H9 (cell line): ENCODE measurements around the gene PLIN4. TPM values are rescaled to one million over a fixed set of nuclear protein-coding genes. Genes with fewer than 3 reads are reported as not detected.
A peak's percentile ranks its signal among the peaks of the same experiment; 100 is the strongest.

Source experiments
- DNase-seq: peaks from one replicate; pipeline ENCODE4 v3.0.0-alpha.2; 2017
- H2AFZ ChIP-seq: one replicate; pipeline ENCODE4 v1.6.1; 2013; ENCODE audit warnings: mild to moderate bottlenecking, low read length, control low read depth, moderate library complexity
- H2AK5ac ChIP-seq: 2 replicates; pipeline ENCODE4 v1.6.1; 2013; ENCODE audit warnings: low read length, control low read depth, mixed read lengths; ENCODE audit not compliant: insufficient read length
- H2BK120ac ChIP-seq: one replicate; pipeline ENCODE4 v1.6.1; 2013; ENCODE audit warnings: low read depth, mild to moderate bottlenecking, low read length, control low read depth, inconsistent platforms; ENCODE audit not compliant: poor library complexity, severe bottlenecking
- H2BK12ac ChIP-seq: 2 replicates; pipeline ENCODE4 v1.6.1; 2013; ENCODE audit warnings: low read length, control low read depth, mixed read lengths, low read depth; ENCODE audit not compliant: insufficient read length
- H2BK15ac ChIP-seq: 2 replicates; pipeline ENCODE4 v1.6.1; 2013; ENCODE audit warnings: low read depth, low read length, control low read depth
- H2BK20ac ChIP-seq: one replicate; pipeline ENCODE4 v1.6.1; 2013; ENCODE audit warnings: low read depth, mild to moderate bottlenecking, low read length, control low read depth, inconsistent platforms; ENCODE audit not compliant: poor library complexity, severe bottlenecking
- H2BK5ac ChIP-seq: 2 replicates; pipeline ENCODE4 v1.6.1; 2013; ENCODE audit warnings: low read length, control low read depth, mixed read lengths; ENCODE audit not compliant: insufficient read length
- H3K14ac ChIP-seq: 2 replicates; pipeline ENCODE4 v1.6.1; 2013; ENCODE audit warnings: low read length, control low read depth; ENCODE audit not compliant: insufficient read depth
- H3K18ac ChIP-seq: 2 replicates; pipeline ENCODE4 v1.6.1; 2013; ENCODE audit warnings: low read depth, mild to moderate bottlenecking, mixed read lengths, low read length, control low read depth; ENCODE audit not compliant: insufficient read length
- H3K23ac ChIP-seq: 2 replicates; pipeline ENCODE4 v1.6.1; 2013; ENCODE audit warnings: low read length, control low read depth, mixed read lengths, low read depth; ENCODE audit not compliant: insufficient read length
- H3K23me2 ChIP-seq: 2 replicates; pipeline ENCODE4 v1.6.1; 2013; ENCODE audit warnings: low read depth, mild to moderate bottlenecking, mixed read lengths, low read length, control low read depth; ENCODE audit not compliant: insufficient read length, poor library complexity, severe bottlenecking
- H3K27ac ChIP-seq: 2 replicates; pipeline ENCODE4 v1.5.1; 2013; ENCODE audit warnings: low read length, control low read depth, mixed read lengths, low read depth; ENCODE audit not compliant: insufficient read length
- H3K27me3 ChIP-seq: 2 replicates; pipeline ENCODE4 v1.6.1; 2013; ENCODE audit warnings: low read length, control low read depth, inconsistent platforms; ENCODE audit not compliant: insufficient read depth
- H3K4ac ChIP-seq: 2 replicates; pipeline ENCODE4 v1.6.1; 2013; ENCODE audit warnings: low read depth, mild to moderate bottlenecking, control low read depth, inconsistent platforms, low read length, moderate library complexity
- H3K4me1 ChIP-seq: 2 replicates; pipeline ENCODE4 v1.6.1; 2013; ENCODE audit warnings: low read length, control low read depth, inconsistent platforms; ENCODE audit not compliant: insufficient read depth
- H3K4me2 ChIP-seq: 2 replicates; pipeline ENCODE4 v1.6.1; 2013; ENCODE audit warnings: low read length, control low read depth, mixed read lengths; ENCODE audit not compliant: insufficient read length, insufficient read depth
- H3K56ac ChIP-seq: 2 replicates; pipeline ENCODE4 v1.6.1; 2013; ENCODE audit warnings: low read depth, mild to moderate bottlenecking, mixed read lengths, low read length, control low read depth; ENCODE audit not compliant: insufficient read length
- H3K79me1 ChIP-seq: 2 replicates; pipeline ENCODE4 v1.6.1; 2013; ENCODE audit warnings: low read depth, mild to moderate bottlenecking, moderate library complexity, low read length, control low read depth, inconsistent platforms; ENCODE audit not compliant: insufficient read depth, poor library complexity, severe bottlenecking
- H3K79me2 ChIP-seq: 2 replicates; pipeline ENCODE4 v1.6.1; 2013; ENCODE audit warnings: low read length, control low read depth, inconsistent platforms; ENCODE audit not compliant: insufficient read depth
- H3K9ac ChIP-seq: 2 replicates; pipeline ENCODE4 v1.6.1; 2013; ENCODE audit warnings: low read length, control low read depth, mixed read lengths; ENCODE audit not compliant: insufficient read length; ENCODE audit errors: extremely low read depth
- H3K9me3 ChIP-seq: one replicate; pipeline ENCODE4 v1.6.1; 2013; ENCODE audit warnings: low read depth, low read length, inconsistent platforms; ENCODE audit not compliant: control insufficient read depth
- H3T11ph ChIP-seq: one replicate; pipeline ENCODE4 v1.6.1; 2013; ENCODE audit warnings: mild to moderate bottlenecking, low read length, control low read depth, inconsistent platforms
- H4K20me1 ChIP-seq: one replicate; pipeline ENCODE4 v1.6.1; 2013; ENCODE audit not compliant: control insufficient read depth, insufficient read length, insufficient read depth
- H4K5ac ChIP-seq: 2 replicates; pipeline ENCODE4 v1.6.1; 2013; ENCODE audit warnings: low read depth, mild to moderate bottlenecking, mixed read lengths, low read length, control low read depth; ENCODE audit not compliant: insufficient read length
- H4K8ac ChIP-seq: replicated peaks from 2 replicates; pipeline ENCODE4 v1.6.1; 2013; ENCODE audit warnings: low read length, control low read depth, mixed read lengths, low read depth; ENCODE audit not compliant: insufficient read length
- H4K91ac ChIP-seq: 2 replicates; pipeline ENCODE4 v1.6.1; 2013; ENCODE audit warnings: low read depth, mild to moderate bottlenecking, moderate library complexity, mixed read lengths, low read length, control low read depth; ENCODE audit not compliant: insufficient read length
- H3K27ac Mint-ChIP-seq, 3 experiments: 2 replicates in 2 of 3; 3 replicates in 1 of 3; pipeline ENCODE4 v1.8.0; 2020 to 2021; ENCODE audit warnings: mixed read lengths in 3 of 3, mild to moderate bottlenecking in 1 of 3, moderate library complexity in 1 of 3
- H3K27me3 Mint-ChIP-seq: 2 replicates; pipeline ENCODE4 v1.8.0; 2021; ENCODE audit warnings: low read depth, mild to moderate bottlenecking, moderate library complexity, mixed read lengths
- H3K36me3 Mint-ChIP-seq, 3 experiments: 2 replicates in 2 of 3; 3 replicates in 1 of 3; pipeline ENCODE4 v1.8.0; 2020 to 2021; ENCODE audit warnings: low read depth in 3 of 3, mixed read lengths in 3 of 3; ENCODE audit not compliant: insufficient read depth in 1 of 3
- H3K4me1 Mint-ChIP-seq, 2 experiments: 2 replicates each; pipeline ENCODE4 v1.8.0; 2020; ENCODE audit warnings: mixed read lengths in 2 of 2
- H3K4me3 Mint-ChIP-seq, 2 experiments: 2 replicates in 1 of 2; 3 replicates in 1 of 2; pipeline ENCODE4 v1.8.0; 2020 to 2021; ENCODE audit warnings: mild to moderate bottlenecking in 2 of 2, mixed read lengths in 2 of 2, moderate library complexity in 1 of 2
- H3K9me3 Mint-ChIP-seq, 2 experiments: 2 replicates in 1 of 2; 3 replicates in 1 of 2; pipeline ENCODE4 v1.8.0; 2020; ENCODE audit warnings: mild to moderate bottlenecking in 2 of 2, mixed read lengths in 2 of 2, moderate library complexity in 1 of 2
- WGBS: extraction: QIAGEN DNeasy Blood & Tissue Kit; methylation state at CpG from one replicate; pipeline ENCODE4 v1.1.7; 2013; ENCODE audit warnings: missing lambda C conversion rate, low lambda C conversion rate, mixed read lengths; ENCODE audit not compliant: insufficient read length; ENCODE audit errors: extremely low coverage; 5-methylcytosine and 5-hydroxymethylcytosine counted together
- total RNA-seq: library from RNA; stranded (reverse); gene quantifications from 2 replicates; pipeline ENCODE4 v1.2.1, GENCODE V29; 2021
- TF ChIP-seq, protein P1 (sequence below): fragments of 200-600 bp; sonication (generic); conservative IDR thresholded peaks from 3 replicates; pipeline ENCODE4 v1.8.0; 2021; ENCODE audit warnings: antibody characterized with exemption, mild to moderate bottlenecking

PLIN4 gene
- total RNA-seq, 1 experiment from 2014 or later, result 1.1 TPM

- Mint-ChIP-seq H3K4me3 (peak within 1 kb of the TSS in 1 of 2 experiments; percentile 88; a peak in 3 of 5 replicates), H3K36me3 (peaks cover 3 to 16% (median 15%) of the 10 kb centered on the region in 3 experiments; a peak in 6 of 7 replicates), H3K9me3 (peaks cover 0 to 3% of the 10 kb centered on the region in 2 experiments; a peak in 2 of 5 replicates), H3K27me3 (no peaks in the 10 kb centered on the region), H3K4me1 (peaks cover 7 to 21% of the 10 kb centered on the region in 2 experiments), H3K27ac (peak within 1 kb of the TSS; percentile 44 to 65 (median 53); a peak in 1 of 7 replicates)
- H2BK120ac ChIP-seq, result no peak within 1 kb of the TSS
- TF ChIP-seq, protein P1, sequence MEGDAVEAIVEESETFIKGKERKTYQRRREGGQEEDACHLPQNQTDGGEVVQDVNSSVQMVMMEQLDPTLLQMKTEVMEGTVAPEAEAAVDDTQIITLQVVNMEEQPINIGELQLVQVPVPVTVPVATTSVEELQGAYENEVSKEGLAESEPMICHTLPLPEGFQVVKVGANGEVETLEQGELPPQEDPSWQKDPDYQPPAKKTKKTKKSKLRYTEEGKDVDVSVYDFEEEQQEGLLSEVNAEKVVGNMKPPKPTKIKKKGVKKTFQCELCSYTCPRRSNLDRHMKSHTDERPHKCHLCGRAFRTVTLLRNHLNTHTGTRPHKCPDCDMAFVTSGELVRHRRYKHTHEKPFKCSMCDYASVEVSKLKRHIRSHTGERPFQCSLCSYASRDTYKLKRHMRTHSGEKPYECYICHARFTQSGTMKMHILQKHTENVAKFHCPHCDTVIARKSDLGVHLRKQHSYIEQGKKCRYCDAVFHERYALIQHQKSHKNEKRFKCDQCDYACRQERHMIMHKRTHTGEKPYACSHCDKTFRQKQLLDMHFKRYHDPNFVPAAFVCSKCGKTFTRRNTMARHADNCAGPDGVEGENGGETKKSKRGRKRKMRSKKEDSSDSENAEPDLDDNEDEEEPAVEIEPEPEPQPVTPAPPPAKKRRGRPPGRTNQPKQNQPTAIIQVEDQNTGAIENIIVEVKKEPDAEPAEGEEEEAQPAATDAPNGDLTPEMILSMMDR, result no peak
- no peak within 1 kb of the TSS for H3K18ac ChIP-seq
- H3K79me1 ChIP-seq, result peaks cover 12% of the 10 kb centered on the region
- H3K79me2 ChIP-seq, result peaks cover 10% of the 10 kb centered on the region; the same call in 1 of the 2 replicates
- H3T11ph ChIP-seq, result no peak within 1 kb of the TSS
- H3K9ac ChIP-seq, result peak within 1 kb of the TSS; percentile 53
- H4K5ac ChIP-seq, result no peak within 1 kb of the TSS
- H2BK15ac ChIP-seq, result no peak within 1 kb of the TSS
- no peak for DNase-seq
- H4K8ac ChIP-seq, result no peak within 1 kb of the TSS
- no CpG with 5 or more reads among the region's 71 CpGs for WGBS
- no peak within 1 kb of the TSS for H3K4ac ChIP-seq
- no peak within 1 kb of the TSS for H4K91ac ChIP-seq
- H2BK5ac ChIP-seq, result no peak within 1 kb of the TSS
- H3K27me3 ChIP-seq, result no peaks in the 10 kb centered on the region
- no peaks in the 10 kb centered on the region for H3K9me3 ChIP-seq
- H3K23me2 ChIP-seq, result peaks cover 17% of the 10 kb centered on the region
- H3K23ac ChIP-seq, result no peak within 1 kb of the TSS
- H3K4me1 ChIP-seq, result no peaks in the 10 kb centered on the region; the same call in 1 of the 2 replicates
- H2BK20ac ChIP-seq, result no peak within 1 kb of the TSS
- H2AK5ac ChIP-seq, result no peak within 1 kb of the TSS
- no peak within 1 kb of the TSS for H3K27ac ChIP-seq
- no peak within 1 kb of the TSS for H3K56ac ChIP-seq
- H2AFZ ChIP-seq, result no peak within 1 kb of the TSS
- peak within 1 kb of the TSS; percentile 74 for H3K4me2 ChIP-seq
- H3K14ac ChIP-seq, result no peak within 1 kb of the TSS
- no peaks in the 10 kb centered on the region for H4K20me1 ChIP-seq
- no peak within 1 kb of the TSS for H2BK12ac ChIP-seq
These were observed 45.9 kb downstream of the PLIN4 start, which contains the start of gene HDGFL2 for GRCh38 chr19:4472174-4472974. HDGFL2 (plus strand) TSS chr19:4472297; CDS start chr19:4472351, 54 bp downstream.
